BJ (cell line): ENCODE measurements around the gene FRMD4A. TPM values are rescaled to one million over a fixed set of nuclear protein-coding genes. Genes with fewer than 3 reads are reported as not detected.

Experiments
- CTCF ChIA-PET: fragments of 350-600 bp; formaldehyde crosslinking; extraction: SDS; loops from one replicate; lab custom pipeline; 2021; ENCODE audit warnings: antibody characterized with exemption, inconsistent platforms; lab: Yijun Ruan, JAX
- POLR2A ChIA-PET: fragments of 300-600 bp; sonication (Branson Sonifier 250); formaldehyde crosslinking; extraction: SDS; loops from one replicate; lab custom pipeline; 2021; ENCODE audit warnings: antibody characterized with exemption; lab: Charles Lee
- DNase-seq: peaks from one replicate; pipeline ENCODE4 v3.0.0-alpha.2; 2011; ENCODE audit warnings: low read depth
- H3K27me3 ChIP-seq: 2 replicates; pipeline ENCODE4 v1.6.0; 2011; ENCODE audit warnings: low read length; ENCODE audit not compliant: control insufficient read depth, insufficient read depth
- H3K36me3 ChIP-seq: 2 replicates; pipeline ENCODE4 v1.5.1; 2011; ENCODE audit warnings: low read length; ENCODE audit not compliant: control insufficient read depth, insufficient read depth
- H3K4me3 ChIP-seq: 2 replicates; pipeline ENCODE4 v1.5.1; 2011; ENCODE audit warnings: low read depth, mild to moderate bottlenecking, control low read depth, low read length
- CTCF ChIP-seq: IDR thresholded peaks from 2 replicates; pipeline ENCODE4 v1.5.1; 2011; ENCODE audit warnings: low read depth, mild to moderate bottlenecking, control low read depth, inconsistent platforms, low read length, moderate library complexity; ENCODE audit not compliant: insufficient read depth
- polyA plus RNA-seq: library from polyadenylated mRNA; depleted of rRNA; stranded (reverse); fragments of >200 nt; gene quantifications from 2 replicates; pipeline ENCODE4 v1.2.3, GENCODE V29; 2011

FRMD4A gene
- polyA plus RNA-seq, 1 experiment: 31.6 TPM

GRCh38 chr10:14333606-14334005, 2.9 kb upstream of the FRMD4A start:
- DNase-seq: no peak
- Histone ChIP-seq H3K4me3 (no peak overlapping the region), H3K27me3 (peaks cover 16% of the 10 kb centered on the region), H3K36me3 (no peaks in the 10 kb centered on the region)
- TF ChIP-seq CTCF: no peak
- CTCF ChIA-PET: no interaction called here
- POLR2A ChIA-PET: no interaction called here

DNA sequence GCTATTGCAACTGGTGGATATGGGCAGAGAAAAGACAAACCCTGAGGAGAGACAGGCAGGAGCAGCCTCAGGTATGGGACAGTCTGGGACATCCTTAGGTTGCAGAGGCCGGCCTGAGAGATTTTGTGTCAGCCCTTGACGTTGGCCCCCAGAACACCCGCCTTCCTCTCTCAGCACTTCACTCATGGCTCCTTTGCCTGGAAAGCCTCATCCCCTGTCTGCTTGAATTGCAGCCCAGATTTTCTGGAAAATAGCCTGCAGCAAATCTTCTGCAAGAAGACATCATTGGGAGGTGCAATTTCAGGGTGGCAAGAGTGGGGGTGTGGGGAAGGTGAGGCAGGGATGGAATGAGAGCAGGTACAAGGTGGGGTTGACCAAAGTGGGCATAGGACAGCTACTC, 2.2 kb upstream of the FRMD4A start:
- H3K27me3 ChIP-seq: peaks cover 16% of the 10 kb centered on the region
- ChIA-PET CTCF (interaction anchor here (0.6 kb wide), 1 partner anchor 173 kb away, joined by 3 read pairs; no protein-coding TSS in a partner anchor), POLR2A (no interaction called here)
- TF ChIP-seq CTCF: no peak
- no peak overlapping the region for H3K4me3 ChIP-seq
- no peak for DNase-seq
- H3K36me3 ChIP-seq: no peaks in the 10 kb centered on the region

GRCh38 chr10:14329746-14330173, 964 bp downstream of the FRMD4A start:
- no peak for DNase-seq
- CTCF ChIA-PET: no interaction called here
- Histone ChIP-seq H3K27me3 (peaks cover 20% of the 10 kb centered on the region), H3K4me3 (no peak overlapping the region), H3K36me3 (no peaks in the 10 kb centered on the region)
- TF ChIP-seq CTCF: no peak
- POLR2A ChIA-PET: no interaction called here

DNA sequence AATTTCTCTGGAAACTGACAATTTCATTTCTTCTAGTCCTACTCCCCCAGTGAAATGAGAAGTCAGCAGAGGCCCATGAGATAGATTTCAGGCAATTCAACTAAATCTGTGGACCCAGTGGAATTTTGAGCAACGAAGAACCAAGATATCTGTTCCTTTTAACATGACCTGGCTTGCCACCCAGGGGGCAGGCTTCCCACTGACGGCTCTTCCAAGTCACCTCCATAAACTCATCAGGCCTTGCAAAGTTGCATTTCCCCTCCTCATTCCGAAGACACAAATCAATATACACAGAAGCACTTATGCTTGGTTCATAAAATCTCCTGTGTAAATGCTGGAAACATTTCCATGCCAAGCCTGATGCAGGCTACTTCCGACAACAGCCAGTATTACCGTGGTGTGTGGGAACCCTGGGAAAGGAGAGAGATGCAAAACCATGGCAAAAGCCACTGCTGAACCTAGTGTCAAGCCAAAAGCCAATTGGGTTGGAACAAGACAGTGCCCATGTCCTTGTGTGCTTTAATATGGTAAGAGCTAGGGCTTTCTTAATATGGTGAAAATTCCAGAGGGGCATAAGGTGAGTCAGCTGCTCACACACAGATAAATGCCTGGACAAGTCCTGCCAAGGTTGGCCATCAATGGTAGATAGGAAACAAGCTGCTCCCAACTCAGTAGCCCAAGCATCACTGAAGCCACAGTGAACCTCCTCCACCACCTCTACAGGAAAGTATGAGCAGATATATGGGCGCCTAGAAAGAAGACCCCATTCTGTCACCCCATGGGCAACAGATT, 1.6 kb downstream of the FRMD4A start:
- H3K27me3 ChIP-seq: peaks cover 18% of the 10 kb centered on the region
- no peak for TF ChIP-seq CTCF
- CTCF ChIA-PET: no interaction called here
- H3K4me3 ChIP-seq: no peak overlapping the region
- no peak for DNase-seq
- H3K36me3 ChIP-seq: no peaks in the 10 kb centered on the region
- POLR2A ChIA-PET: no interaction called here

- ChIA-PET POLR2A (no interaction called here), CTCF (no interaction called here)
- no peak for TF ChIP-seq CTCF
- Histone ChIP-seq H3K4me3 (no peak overlapping the region), H3K36me3 (no peaks in the 10 kb centered on the region), H3K27me3 (peaks cover 10% of the 10 kb centered on the region)
- DNase-seq: no peak
These were observed 3.2 kb downstream of the FRMD4A start for GRCh38 chr10:14327527-14327926.
